HG03565 (cell line): Measurements from ENCODE around the gene KDM5B.
"Not testable (repeated sequence)": the region's sequence is repeated elsewhere in the genome, so short reads cannot be mapped to it uniquely, and the experiment has no call there.

Source experiments
- ATAC-seq: cut with Tn5 transposase; IDR thresholded peaks from one replicate; pipeline ENCODE4 v1.9.1; 2021; ENCODE audit warnings: mild to moderate bottlenecking, moderate library complexity; ENCODE audit not compliant: unreplicated experiment

Gene KDM5B

GRCh38 chr1:202812176-202813026 is 4.2 kb upstream of the KDM5B start:
- no peak for ATAC-seq

GRCh38 chr1:202811296-202812175 is 3.3 kb upstream of the KDM5B start:
- no peak for ATAC-seq

- ATAC-seq: peak; percentile 57
Observed at GRCh38 chr1:202810615-202811295, 2.5 kb upstream of the KDM5B start, which contains the start of gene PCAT6. Gene PCAT6 (plus strand): TSS chr1:202810954.

GRCh38 chr1:202810193-202810614 is 2.0 kb upstream of the KDM5B start:
- no peak for ATAC-seq

DNA sequence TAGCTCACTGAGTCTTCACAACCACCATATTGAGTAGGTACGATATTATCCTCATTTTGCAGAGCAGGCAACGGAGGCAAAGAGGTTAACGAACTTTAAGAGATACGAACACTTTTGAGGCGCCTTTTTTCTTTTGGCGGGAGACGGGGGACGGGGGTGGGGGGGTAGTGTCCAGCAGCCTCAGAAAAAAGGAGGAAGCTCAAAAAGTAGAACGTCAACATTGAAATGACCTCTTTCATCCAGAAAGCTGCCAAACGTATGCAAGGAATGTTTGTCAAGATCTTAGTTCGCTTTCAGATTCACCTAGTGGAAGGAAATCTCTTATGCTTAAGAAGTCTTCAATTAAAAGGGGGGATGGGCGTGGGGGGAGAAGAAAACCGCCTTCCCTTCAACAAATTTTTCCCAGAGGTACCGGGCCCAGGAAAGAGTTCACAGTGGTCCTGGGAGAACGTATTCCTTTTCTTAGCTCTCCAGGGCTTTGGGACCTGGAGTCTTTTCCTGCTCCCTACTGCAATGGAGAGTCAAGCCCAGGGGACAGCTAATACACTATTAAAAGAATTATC is 1.5 kb upstream of the KDM5B start:
- ATAC-seq: no peak

DNA sequence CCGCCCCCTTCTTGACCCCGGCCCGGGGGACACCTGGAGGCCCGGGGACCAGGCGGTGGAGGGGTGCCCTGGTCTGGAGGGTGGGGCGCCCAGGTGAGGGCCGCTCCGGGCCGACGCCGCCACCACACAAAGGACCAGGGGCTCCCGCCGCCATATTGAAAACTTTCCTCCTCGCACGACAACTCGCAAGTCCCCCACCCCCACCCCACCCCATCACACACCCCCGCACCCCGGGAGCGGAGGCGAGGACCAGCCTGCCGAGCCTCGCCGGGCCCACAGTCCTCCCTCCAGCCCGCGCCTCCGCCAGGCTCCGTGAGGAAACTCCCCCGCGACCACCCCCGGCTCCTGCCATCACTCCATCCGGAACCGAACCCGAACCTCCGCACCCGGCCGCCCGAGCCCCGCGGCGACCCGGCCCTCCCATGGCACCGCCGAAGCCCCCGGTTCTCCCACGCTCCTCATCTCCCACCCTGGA is 733 bp downstream of the KDM5B start:
- no peak for ATAC-seq

- ATAC-seq: no peak
Observed at GRCh38 chr1:202806845-202807450, 1.3 kb downstream of the KDM5B start.

GRCh38 chr1:202805886-202806844 is 2.1 kb downstream of the KDM5B start:
- no peak for ATAC-seq

- ATAC-seq: no peak
Observed at GRCh38 chr1:202804126-202804525, 4.1 kb downstream of the KDM5B start.

GRCh38 chr1:202802998-202803932 is 5.0 kb downstream of the KDM5B start:
- ATAC-seq: no peak

DNA sequence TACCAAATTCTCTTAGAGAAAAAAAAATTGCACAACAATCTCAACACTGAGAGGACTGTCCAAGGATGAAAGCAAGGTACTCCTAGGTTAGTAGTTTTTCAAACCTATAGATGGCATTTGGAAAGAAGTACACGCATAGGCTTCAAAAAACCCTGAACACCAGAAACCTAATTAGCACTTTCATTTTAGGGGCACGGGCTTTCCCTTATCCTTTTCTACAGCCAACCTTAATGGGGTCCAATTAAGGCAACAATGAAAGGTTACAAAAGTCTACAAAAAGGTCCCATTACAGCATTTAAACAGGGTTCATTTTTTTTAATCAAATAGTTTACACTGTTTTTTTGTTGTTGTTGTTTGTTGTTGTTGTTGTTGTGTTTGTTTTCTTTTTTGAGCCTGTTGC is 6.2 kb downstream of the KDM5B start:
- ATAC-seq: no peak

- ATAC-seq: no peak
Observed at GRCh38 chr1:202801175-202801574, 7.0 kb downstream of the KDM5B start.

DNA sequence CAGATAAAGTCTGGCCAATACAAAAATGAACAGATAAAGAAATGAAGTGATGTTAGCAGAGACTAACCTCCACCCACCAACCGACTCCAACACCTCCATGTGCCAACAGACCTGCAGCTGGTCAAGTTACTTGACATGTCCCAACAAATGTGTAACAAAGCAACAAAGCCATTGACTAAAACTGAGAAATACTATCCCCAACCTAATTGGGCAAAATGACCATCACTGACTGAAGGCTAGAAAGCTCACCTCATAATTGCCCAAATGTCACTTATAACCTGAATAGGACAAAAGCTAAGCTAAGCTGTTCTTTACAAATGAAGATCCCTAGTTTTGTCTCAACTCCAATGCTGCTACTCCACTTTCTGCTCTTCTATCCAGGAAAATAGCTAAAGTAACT is 7.5 kb downstream of the KDM5B start:
- no peak for ATAC-seq

DNA sequence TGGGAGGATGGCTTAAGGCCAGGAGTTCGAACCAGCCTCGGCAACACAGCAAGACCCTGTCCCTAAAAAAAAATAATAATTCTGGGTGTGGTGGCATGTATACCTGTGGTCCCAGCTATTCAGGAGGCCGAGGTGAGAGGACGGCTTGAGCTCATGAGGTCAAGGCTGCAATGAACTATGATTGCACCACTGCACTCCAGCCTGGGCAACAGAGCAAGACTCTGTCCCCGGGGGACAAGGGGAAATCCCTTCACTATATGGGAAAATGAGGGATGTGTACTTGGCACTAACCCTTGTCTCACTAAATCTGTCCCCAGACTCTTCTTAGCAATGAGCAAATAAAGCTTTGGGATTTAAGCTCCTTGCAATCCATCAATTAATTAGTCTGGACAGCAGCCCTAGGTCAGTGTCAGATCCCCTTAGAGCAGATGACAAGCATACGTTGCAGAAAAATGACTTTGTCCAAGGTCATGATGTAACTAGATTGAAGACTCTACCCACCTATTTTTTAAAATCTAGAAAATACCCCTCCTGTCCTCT is 9.4 kb downstream of the KDM5B start:
- no peak for ATAC-seq

- ATAC-seq: no peak
Observed at GRCh38 chr1:202798260-202798659, 10.0 kb downstream of the KDM5B start.

GRCh38 chr1:202796670-202797069 is 11.6 kb downstream of the KDM5B start:
- ATAC-seq: no peak

- ATAC-seq: not testable (repeated sequence)
Observed at GRCh38 chr1:202794931-202795330, 13.3 kb downstream of the KDM5B start.
